Head of caudate nucleus (tissue), 42 donors: ENCODE data around the gene ICA1.
A peak's percentile ranks its signal among the peaks of the same experiment; 100 is the strongest.
"Not testable (repeated sequence)": the region's sequence is repeated elsewhere in the genome, so short reads cannot be mapped to it uniquely, and the experiment has no call there.

Experiments
- DNase-seq, 42 donors: peaks; one replicate each; pipeline versions ENCODE4 v3.0.0 to v3.0.0-alpha.2; 2020 to 2021; ENCODE audit warnings: mixed read lengths in 7 of 42
- intact Hi-C: fragments of 100-400 bp; cut with DNase I; formaldehyde crosslinking; loops from one replicate; pipeline ENCODE4 v1.15.0; 2022

Gene ICA1

GRCh38 chr7:8089036-8089780, 172.8 kb downstream of the ICA1 start:
- no peak for DNase-seq
- intact Hi-C loops: no loop called here

- no peak for DNase-seq
- intact Hi-C loops: no loop called here
Observed at GRCh38 chr7:8086239-8086638, 175.7 kb downstream of the ICA1 start.

DNA sequence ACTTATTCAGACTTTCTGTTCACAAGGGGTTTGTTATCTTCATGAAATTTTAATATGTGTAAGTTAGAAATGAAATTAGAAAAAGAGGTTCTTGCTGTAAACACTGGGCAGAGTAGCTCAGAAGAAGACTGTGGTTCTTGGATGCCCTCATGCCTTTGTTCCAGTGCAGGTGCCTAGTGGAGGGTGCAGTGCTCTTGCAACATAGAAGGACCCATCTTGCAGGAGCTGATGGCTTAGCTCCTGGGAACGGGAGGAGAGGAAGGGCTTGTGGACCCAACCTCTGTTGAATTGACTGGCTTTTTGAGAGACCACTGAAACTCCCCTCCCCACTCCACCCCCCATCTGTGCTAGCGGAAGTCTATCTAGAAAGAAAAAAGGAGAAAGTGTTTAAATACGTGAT, 176.5 kb downstream of the ICA1 start:
- intact Hi-C loops: no loop called here
- DNase-seq: no peak

- intact Hi-C loops: no loop called here
- DNase-seq: no peak
Observed at GRCh38 chr7:8084836-8085235, 177.1 kb downstream of the ICA1 start.

DNA sequence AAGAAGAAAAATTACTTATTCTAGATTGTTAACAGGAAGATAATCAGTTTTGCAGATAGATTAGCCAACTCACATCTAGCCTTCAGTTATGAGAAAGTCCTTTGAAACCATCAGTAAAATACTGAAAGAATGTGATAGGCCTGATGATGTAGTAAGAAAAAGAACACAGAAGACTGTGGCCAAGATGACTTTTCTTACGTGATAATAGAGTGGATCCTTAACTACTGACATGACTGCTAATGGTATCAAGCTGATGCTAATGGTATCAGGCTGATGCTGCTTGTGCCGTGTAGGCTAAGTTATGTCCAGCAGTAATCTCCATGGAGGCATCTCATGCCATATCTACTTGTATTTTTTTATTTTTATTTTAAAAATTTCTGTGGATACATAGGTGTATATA, 179.2 kb downstream of the ICA1 start:
- intact Hi-C loops: no loop called here
- DNase-seq: no peak

DNA sequence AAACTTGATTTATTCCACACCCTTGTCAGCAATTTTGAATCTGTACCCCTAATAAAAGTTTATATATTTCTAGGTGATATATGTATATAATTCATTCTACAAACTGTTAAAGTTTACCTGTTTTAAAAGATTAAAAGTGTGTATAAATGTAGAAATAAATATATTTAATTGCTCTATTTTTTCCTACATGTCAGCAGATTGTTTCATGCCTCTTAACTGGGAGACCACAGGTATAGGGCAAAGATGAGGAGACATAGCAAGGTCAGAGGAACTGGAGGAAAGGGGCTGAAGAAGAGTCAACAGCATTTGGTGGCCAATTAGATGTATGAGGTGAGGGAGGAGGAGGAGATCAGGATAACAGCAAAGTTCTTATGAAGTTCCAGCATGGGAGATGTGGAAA, 183.5 kb downstream of the ICA1 start:
- no peak for DNase-seq
- intact Hi-C loops: no loop called here

DNA sequence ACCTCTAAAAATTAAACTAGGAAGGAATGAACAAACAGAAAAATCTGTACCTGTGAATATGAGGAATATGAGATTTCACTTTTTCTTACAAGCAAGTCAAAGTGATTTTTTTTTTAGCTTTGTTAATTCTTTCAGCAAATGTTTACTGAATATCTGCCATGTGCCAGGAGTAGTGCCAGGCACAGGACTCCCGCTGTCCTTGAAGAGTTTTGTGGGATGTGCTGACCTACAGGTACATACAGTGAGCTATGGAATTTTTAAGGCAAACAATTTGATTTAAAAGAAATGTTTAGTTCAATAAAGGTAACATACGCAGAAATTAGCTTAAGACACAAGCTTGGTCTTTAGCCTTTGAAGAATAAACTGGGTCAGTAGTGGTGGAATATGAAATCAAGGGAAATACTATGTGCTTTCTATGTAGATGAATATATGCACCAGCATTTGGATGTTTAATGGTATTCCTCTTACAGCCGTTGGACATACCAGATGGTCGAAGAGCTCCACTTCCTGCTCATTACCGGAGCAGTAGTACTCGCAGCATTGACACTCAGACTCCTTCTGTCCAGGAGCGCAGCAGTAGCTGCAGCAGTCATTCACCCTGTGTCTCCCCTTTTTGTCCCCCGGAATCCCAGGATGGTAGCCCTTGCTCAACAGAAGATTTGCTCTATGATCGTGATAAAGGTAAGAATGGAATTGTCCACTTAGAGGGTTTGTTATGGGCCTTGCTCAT, 191.4 kb downstream of the ICA1 start:
- no peak for DNase-seq
- intact Hi-C loops: no loop called here

DNA sequence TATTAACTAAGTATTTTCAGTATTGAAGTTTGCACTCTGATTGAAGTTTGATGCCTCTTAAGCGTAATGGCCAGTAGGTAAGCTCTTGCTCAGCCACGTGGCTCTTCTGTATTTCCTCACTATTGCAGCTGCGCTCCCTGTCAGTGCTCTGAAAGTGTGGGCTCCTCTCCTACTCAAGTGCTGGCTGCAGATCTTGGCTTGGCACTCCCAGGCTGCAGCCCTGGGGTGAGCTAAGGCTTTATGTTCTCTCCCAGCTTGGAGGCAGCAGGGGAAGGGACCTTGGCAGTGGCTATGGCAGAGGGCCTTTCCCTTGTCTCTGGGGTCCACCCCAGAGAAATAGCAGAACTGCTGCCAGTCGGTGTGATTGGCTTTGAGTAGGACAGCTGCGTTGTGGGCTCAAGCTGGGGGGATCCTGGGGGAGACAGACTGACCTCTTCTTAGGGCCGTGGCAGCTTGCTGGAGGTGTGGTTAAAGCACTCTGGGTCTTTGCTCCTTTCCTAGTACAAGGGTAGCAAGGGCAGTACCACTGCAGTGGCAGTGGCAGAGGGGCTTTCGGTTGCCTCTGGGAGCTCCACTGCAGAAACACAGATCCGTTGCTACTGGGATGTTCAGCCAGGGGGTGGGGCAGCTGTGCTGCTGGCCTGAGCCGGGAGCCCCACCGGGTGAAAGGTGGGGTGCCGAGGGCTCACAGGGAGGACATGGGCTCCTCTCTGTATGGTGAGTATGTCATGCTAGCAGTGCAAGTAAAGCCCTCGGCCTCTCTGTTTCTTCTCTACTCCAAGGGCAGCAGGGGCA, 192.9 kb downstream of the ICA1 start:
- DNase-seq: peak in 40 of 42 donors; percentile 2 to 76 (median 38)
- intact Hi-C loops: no loop called here

DNA sequence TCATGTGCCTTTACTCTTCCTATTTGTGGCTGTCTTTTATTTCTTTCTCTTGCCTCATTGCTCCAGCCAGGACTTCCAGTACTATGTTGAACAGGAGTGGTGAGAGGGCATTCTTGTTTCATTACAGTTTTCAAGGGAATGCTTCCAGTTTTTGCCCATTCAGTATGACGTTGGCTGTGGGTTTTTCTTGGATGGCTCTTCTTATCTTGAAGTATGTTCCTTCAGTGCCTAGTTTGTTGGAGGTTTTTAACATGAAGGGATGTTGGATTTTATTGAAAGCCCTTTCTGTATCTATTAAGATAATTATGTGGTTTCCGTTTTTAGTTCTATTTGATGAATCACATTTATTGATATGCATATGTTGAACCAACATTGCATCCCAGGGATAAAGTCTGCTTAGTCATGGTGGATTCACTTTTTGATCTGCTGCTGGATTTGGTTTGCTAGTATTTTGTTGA, 196.6 kb downstream of the ICA1 start:
- no peak for DNase-seq
- intact Hi-C loops: no loop called here

DNA sequence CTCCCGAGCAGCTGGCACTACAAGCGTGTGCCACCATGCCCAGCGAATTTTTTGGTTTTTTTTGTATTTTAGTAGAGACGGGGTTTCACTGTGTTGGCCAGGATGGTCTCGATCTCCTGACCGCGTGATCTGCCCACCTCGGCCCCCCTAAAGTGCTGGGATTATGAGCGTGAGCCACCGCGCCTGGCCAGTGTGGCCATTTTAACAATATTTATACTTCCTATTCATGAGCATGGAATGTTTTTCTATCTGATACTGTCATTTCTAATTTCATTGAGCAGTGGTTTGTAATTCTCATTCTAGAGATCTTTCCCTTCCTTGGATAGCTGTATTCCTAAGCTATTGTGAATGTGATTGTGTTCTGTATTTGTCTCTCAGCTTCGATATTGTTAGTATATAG, 197.1 kb downstream of the ICA1 start:
- DNase-seq: no peak
- intact Hi-C loops: no loop called here

DNA sequence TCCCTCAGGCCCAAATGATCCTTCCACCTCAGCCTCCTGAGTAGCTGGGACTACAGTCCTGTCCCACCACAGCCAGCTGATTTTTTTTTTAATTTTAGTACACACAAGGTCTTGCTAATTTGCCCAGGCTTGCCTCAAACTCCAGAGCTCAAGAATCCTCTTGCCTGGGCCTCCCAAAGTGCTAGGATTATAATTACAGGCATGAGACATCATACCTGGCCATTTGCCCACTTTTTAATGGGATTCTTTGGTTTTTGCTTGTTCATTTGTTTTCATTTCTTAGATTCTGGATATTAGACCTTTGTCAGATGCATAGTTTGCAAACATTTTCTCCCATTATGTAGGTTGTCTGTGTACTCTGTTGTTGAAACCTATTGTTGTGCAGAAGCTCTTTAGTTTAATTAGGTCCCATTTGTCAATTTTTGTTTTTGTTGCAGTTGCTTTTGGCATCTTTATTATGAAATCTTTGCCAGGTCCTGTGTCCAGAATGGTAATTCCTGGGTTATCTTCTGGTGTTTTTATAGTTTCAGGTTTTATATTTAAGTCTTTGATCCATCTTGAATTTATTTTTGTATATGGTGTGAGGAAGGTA, 198.2 kb downstream of the ICA1 start:
- intact Hi-C loops: no loop called here
- no peak for DNase-seq

- DNase-seq, intact Hi-C loops: not testable (repeated sequence)
Observed at GRCh38 chr7:8063300-8063699, 198.7 kb downstream of the ICA1 start.
